Astrocyte (in vitro differentiated cells and primary cell): ENCODE measurements around the gene KIFBP.

Source experiments
- EZH2 ChIP-seq: IDR thresholded peaks from 2 replicates; pipeline ENCODE4 v1.6.1; 2012; ENCODE audit warnings: mild to moderate bottlenecking, low read length, inconsistent platforms; ENCODE audit not compliant: insufficient read depth
- TF ChIP-seq, protein P1 (sequence below): IDR thresholded peaks from 2 replicates; pipeline ENCODE4 v1.5.1; 2011; ENCODE audit warnings: low read depth, mild to moderate bottlenecking, inconsistent platforms, low read length, moderate library complexity; ENCODE audit not compliant: insufficient read depth

GRCh38 chr10:69055241-69055640 is 66.6 kb downstream of the KIFBP start:
- TF ChIP-seq EZH2 = no peak
- TF ChIP-seq, protein P1, sequence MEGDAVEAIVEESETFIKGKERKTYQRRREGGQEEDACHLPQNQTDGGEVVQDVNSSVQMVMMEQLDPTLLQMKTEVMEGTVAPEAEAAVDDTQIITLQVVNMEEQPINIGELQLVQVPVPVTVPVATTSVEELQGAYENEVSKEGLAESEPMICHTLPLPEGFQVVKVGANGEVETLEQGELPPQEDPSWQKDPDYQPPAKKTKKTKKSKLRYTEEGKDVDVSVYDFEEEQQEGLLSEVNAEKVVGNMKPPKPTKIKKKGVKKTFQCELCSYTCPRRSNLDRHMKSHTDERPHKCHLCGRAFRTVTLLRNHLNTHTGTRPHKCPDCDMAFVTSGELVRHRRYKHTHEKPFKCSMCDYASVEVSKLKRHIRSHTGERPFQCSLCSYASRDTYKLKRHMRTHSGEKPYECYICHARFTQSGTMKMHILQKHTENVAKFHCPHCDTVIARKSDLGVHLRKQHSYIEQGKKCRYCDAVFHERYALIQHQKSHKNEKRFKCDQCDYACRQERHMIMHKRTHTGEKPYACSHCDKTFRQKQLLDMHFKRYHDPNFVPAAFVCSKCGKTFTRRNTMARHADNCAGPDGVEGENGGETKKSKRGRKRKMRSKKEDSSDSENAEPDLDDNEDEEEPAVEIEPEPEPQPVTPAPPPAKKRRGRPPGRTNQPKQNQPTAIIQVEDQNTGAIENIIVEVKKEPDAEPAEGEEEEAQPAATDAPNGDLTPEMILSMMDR = no peak
